ENCODE data around the gene IARS1.

The IARS1 gene

DNA sequence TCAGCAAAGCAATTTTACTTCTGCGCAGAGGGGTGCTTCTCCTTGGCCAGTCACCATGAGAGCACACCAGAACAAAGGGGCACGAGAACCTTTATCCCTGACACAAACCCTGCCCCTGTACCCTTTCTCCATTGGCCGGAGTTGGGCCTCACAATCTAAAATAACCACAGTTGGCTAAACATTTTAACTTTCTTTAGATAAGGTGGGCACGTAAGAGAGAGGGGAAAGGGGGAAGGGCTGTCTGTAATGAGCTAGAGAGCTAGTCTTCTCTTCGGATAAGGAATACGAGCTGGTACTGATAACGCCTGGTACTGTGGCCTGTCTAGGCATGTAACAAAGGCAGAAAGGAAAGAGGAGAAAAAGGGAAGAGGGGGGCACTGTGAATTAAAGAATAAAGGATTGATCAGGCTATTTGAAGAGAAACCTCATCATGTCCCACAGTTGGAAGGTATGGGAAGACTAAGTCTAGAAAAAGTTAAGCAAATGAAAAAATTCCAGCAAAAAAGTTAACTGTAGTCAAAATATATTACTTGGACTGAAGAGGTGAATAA is 1.8 kb upstream of the IARS1 start:
- DNase-seq: no peak

GRCh38 chr9:92294297-92294676 is 790 bp upstream of the IARS1 start:
- no peak for DNase-seq

- no peak for DNase-seq
Observed at GRCh38 chr9:92293075-92293354, 482 bp downstream of the IARS1 start.

- DNase-seq: peak; percentile 54
Observed at GRCh38 chr9:92292338-92293074, 991 bp downstream of the IARS1 start.

DNA sequence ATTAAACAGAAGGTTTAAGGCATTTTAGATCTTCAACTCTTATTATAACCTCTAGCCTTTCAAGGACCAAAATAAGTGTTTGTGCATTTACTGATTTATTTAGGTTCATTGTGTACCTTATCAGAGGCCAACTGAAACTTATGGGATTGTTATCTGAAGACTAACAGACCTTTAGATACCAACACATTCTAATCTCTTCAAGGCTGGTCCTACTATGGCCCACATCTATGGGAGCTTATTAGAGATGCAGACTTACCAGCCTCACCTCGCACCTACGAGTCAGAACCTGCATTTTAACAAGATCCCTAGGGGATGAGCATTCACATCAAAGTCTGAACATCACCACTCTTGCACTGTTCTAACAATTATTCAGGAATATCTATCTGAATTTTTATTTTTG is 1.9 kb downstream of the IARS1 start:
- DNase-seq: no peak

DNA sequence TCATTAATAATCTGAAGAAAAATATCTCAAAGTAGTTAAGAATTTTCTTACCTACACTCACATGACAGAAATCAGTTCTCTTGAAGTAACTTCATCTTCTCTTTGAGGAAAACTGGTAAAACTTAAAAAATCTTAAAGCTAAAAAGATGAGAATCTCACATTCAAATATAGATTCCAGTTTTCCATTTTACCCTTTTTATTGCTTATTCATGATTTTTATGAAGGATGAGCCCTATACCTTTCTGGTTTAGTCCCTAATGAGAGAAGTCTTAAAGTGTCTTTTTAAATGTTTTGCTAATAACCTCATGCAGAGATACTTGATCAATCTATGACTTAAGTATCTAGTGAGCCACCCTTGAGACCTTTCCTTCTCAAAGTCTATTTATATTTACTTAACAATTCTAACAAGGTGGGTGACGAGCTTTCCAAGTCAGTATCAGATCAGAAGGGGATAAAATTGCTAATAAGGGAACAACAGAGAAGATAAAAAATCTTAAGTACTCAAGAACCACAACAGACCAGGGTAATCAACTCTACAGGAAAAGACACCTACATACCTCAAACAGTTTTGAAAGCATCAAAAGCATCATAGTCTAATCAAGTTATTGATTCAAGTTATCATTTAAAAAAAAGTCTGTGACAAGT is 2.6 kb downstream of the IARS1 start:
- DNase-seq: no peak

DNA sequence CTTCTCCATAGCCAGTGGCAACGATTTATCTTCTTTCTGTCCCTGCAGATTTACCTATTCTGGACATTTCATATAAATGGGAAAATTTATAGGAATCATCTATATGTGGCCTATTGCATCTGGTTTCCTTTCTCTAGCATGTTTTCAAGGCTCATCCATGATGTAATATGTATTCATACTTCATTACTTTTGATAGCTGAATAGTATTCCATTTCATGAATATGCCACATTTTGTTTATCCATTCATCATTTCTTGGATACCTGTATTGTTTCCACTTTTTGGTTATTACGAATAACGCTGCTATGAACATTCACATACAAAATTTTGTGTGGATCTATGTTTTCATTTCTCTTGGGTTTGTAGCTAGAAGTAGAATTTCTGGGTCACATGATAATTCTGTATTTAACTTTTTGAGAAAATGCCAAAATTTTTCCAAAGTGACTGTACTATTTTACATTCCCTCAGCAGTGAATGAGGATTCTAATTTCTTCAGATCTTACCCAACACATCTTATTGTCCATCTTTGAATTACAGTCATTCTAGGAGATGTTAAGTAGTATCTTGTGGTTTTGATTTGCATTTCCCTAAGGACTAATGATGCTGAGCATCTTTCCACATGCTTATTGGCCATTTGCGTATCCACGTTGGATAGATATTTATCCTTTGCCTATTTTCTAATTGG is 3.6 kb downstream of the IARS1 start:
- no peak for DNase-seq

DNA sequence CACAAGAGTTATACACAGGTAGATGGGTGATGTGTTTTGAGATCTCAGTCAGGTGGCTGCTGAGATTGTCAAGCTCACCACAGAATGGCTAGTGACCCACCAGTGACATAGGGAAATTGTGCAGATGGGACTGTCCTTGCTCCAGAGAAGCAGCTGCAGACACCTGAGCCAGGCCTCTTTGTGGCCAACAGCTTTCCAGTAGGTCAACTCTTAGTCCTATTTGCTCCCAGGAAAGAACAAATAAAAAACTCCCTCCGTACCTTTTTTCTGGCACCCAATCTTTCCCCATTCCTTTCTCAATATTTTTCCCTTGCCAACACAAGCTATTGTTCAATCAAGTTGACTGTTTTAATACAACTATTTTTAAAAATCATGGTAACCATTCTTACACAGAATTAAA is 14.2 kb downstream of the IARS1 start:
- no peak for DNase-seq

GRCh38 chr9:92278110-92278509 is 15.4 kb downstream of the IARS1 start:
- no peak for DNase-seq

DNA sequence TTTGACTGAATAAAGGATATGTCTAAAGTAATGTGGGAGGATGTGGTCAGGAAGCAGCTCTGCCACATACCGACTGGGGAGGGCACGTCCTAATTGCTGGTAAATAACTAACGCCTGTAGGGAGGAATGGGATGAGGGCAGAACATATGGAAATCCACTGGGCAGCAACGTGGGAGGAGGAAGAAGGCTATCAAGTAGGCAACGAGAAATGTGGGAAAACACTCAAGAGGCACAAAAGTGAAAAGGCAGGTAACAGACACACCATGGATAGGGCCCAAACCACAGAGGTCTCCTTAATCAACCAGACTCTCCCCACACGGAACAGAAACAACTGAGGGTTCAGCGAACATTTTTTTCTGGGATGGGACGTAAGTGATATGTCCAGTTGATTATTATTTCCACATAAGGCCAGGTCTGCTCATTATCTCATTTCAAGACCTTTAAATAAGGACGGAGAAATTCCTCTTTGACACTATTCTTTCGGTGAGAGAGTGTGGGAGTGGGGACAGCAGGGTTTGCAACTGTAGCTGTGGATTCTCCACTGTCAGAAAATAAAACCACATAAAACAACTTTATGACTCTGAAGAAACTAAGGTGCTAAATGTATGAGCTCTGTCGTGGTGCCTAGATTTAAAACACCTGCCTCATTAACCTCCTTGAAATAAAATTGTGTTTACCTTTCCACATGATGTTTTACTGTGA is 17.0 kb downstream of the IARS1 start:
- DNase-seq: no peak

- DNase-seq: no peak
Observed at GRCh38 chr9:92275541-92275940, 18.0 kb downstream of the IARS1 start.

GRCh38 chr9:92270511-92270910 is 23.0 kb downstream of the IARS1 start:
- DNase-seq: no peak

GRCh38 chr9:92266486-92266885 is 27.0 kb downstream of the IARS1 start:
- no peak for DNase-seq

GRCh38 chr9:92265154-92265553 is 28.3 kb downstream of the IARS1 start:
- DNase-seq: no peak

DNA sequence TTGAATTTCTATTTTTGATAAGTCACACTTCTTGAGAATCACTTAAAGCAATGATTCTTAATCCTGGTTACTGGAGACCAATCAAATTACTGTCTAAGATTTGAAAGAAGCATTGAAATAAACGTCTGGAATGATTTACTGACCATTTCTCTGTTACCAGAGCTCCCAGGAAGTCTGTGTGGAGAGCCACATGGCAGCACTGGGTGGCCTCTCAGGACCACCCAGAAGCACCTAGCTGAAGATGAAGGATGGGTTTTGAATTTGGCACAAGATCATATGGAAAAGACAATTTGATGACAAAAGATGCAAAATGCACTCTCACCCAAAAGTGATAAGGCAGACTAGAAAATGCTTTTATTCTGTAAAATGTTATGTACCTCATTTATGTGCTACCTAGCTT is 30.4 kb downstream of the IARS1 start:
- no peak for DNase-seq

- no peak for DNase-seq
Observed at GRCh38 chr9:92257327-92257726, 36.2 kb downstream of the IARS1 start.

- no peak for DNase-seq
Observed at GRCh38 chr9:92254381-92255337, 38.8 kb downstream of the IARS1 start.

GRCh38 chr9:92253656-92254055 is 39.8 kb downstream of the IARS1 start:
- no peak for DNase-seq

GRCh38 chr9:92247981-92248380 is 45.5 kb downstream of the IARS1 start:
- no peak for DNase-seq

- DNase-seq: no peak
Observed at GRCh38 chr9:92247296-92247695, 46.2 kb downstream of the IARS1 start.

DNA sequence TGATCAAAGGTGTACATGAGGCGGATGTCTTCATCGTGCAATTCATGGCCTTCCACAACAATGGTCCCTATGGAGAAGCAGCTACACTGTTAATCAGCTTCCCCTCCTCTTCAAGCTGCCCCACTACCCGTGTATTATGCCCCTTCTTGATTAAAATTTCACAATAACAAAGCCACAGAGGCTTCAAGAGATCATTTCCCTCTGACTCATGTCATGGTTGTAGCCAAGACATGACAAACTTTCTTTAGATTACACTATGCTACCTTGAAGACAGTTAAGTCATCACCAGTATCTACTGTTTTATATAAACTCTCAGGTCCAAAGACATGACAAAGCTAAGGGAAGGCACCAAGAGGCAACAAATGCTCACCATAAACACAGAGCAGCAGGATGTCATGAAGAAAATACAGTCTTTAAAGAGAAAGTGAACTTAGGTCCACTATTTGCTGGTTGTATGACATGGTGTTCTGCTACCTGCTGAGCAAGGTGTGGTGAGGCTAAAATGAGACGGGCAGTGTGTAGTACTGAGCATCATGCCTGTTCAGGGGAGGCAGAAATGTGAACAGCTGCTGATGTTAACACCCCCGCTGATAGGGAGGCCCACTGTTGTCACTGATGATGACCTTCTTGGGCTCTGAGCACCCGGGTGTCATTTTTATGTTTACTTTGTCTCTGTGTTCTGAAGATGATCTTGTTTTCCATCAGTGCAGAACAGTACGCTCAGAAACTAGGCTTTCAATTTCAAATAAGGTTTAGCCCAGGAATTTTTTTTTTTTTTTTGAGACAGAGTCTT is 48.3 kb downstream of the IARS1 start:
- no peak for DNase-seq
